Measurements from ENCODE around the gene MRTFB. TPM values are rescaled to one million over a fixed set of nuclear protein-coding genes. Genes with fewer than 3 reads are reported as not detected.

The MRTFB gene
- total and polyA plus RNA-seq, 2 donors (not counting 3 experiments of a cell fraction or from before 2014, with no cell fraction given), result 19.6 to 49.5 TPM

DNA sequence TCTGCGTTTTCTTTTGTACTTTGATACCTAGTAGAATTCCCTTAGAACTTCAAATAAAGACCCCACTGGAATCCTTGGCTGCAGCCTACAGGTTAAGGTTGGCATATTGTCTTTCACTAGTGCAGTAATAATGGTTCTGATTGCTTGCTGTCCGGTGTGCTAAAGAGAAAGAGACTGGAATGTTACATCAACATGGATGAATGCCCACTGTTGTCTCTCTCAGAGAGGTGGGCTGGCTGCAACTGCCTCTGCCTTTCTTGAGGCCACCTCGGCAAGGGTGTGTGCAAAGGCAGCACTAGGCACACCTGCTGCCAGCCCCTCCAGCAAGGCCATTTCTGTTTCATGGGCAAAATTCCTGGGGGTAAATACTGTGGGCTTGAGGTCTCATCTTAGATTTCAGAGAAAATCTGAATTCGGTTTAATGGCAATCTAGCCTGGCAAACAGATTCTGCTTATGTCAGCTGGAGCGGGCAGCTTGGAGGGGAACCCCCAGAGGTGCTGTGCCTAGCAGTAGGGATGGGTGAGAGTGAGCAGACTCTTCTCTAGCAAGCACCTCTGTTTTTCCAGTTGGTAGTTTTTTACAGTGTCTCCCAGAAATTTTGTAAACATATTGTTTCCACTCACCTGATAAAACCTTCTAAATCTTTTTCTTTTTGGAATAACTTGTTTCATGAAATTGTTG lies 54.0 kb downstream of the MRTFB start:
- Histone ChIP-seq H3K36me3 (ENCODE audit: control insufficient read depth in 2 of 2, extremely low read depth in 1 of 2, insufficient read depth in 2 of 2, low read length in 2 of 2) (no peaks in the 10 kb centered on the region), H3K9ac (replicated peaks; ENCODE audit: extremely low read depth, insufficient read depth, low read length) (no peak overlapping the region), H3K9me3 (replicated peaks; ENCODE audit: control insufficient read depth, insufficient read depth, low read length) (no peaks in the 10 kb centered on the region), H4K20me1 (replicated peaks; ENCODE audit: control insufficient read depth, extremely low read depth, insufficient read depth, low read length) (no peaks in the 10 kb centered on the region), H3K4me1 (ENCODE audit: control insufficient read depth, extremely low read depth, insufficient read depth, low read length) (peaks cover 10% of the 10 kb centered on the region), H3K9me1 (replicated peaks; ENCODE audit: control insufficient read depth, extremely low read depth, insufficient read depth, low read length) (no peaks in the 10 kb centered on the region), H3K79me2 (ENCODE audit: control insufficient read depth, insufficient read depth, low read length) (peaks cover 14% of the 10 kb centered on the region), H3K27ac (ENCODE audit: insufficient read depth, low read depth, low read length) (no peak overlapping the region), H3K27me3 (ENCODE audit: control insufficient read depth in 2 of 2, insufficient read depth in 2 of 2, low read length in 2 of 2) (no peaks in the 10 kb centered on the region), H2AFZ (ENCODE audit: low read depth, low read length) (no peak overlapping the region), H3K4me3 (replicated peaks in 1 of 3; ENCODE audit: insufficient read depth in 1 of 3, low read depth in 1 of 3, low read length in 3 of 3) (no peak overlapping the region), H3K4me2 (ENCODE audit: insufficient read depth, low read length) (no peak overlapping the region)
- intact Hi-C loops (cut with micrococcal nuclease), result no loop called here
- TF ChIP-seq CTCF (IDR thresholded peaks at IDR 0.05; ENCODE audit: extremely low read depth in 1 of 2, insufficient read depth in 1 of 2, low read depth in 1 of 2, low read length in 2 of 2) (no peak), JUN (IDR thresholded peaks at IDR 0.05; ENCODE audit: borderline replicate concordance, insufficient read depth, insufficient read length, low read depth) (no peak), MYC (IDR thresholded peaks at IDR 0.05; ENCODE audit: low read depth, low read length) (no peak), GATA2 (IDR thresholded peaks at IDR 0.05; ENCODE audit: insufficient read depth, insufficient read length, low read depth, low read length) (no peak), FOS (IDR thresholded peaks at IDR 0.05; ENCODE audit: borderline replicate concordance, insufficient read depth, low read length) (no peak)
- TF ChIP-seq, protein P1, sequence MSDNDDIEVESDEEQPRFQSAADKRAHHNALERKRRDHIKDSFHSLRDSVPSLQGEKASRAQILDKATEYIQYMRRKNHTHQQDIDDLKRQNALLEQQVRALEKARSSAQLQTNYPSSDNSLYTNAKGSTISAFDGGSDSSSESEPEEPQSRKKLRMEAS (IDR thresholded peaks at IDR 0.05; ENCODE audit: insufficient read depth, insufficient read length), result no peak
- FAIRE-seq, result no peak
- dilution Hi-C loops (cut with MboI; ENCODE audit: extremely low pct_ligation_motif_present, low sequenced_read_pairs), result no loop called here
- BruUV-seq (replicated peaks), result no TSS peak
- no peak for DNase-seq (ENCODE audit: low read depth, low spot score)
- ChIA-PET CTCF (interaction anchor here (0.9 to 2.7 kb wide), 6 partner anchors 13 to 201 kb away, joined by 3 to 15 read pairs (median 4); no protein-coding TSS in a partner anchor), POLR2A (interaction anchor here (1.3 kb wide), 1 partner anchor 15 kb away, joined by 3 read pairs; no protein-coding TSS in a partner anchor)

Measured in endothelial cell of umbilical vein (primary cell).